Osteocyte (in vitro differentiated cells): ENCODE measurements around the gene RAD54L. TPM values are rescaled to one million over a fixed set of nuclear protein-coding genes. Genes with fewer than 3 reads are reported as not detected.

Experiments
- DNase-seq: peaks from one replicate; pipeline ENCODE4 v3.0.0; 2021; ENCODE audit warnings: mixed read lengths; ENCODE audit not compliant: unreplicated experiment; ENCODE audit errors: extremely low spot score
- H3K27ac Mint-ChIP-seq: one replicate; pipeline ENCODE4 v1.8.0; 2021; ENCODE audit warnings: mild to moderate bottlenecking, mixed read lengths; ENCODE audit not compliant: unreplicated experiment
- H3K27me3 Mint-ChIP-seq: one replicate; pipeline ENCODE4 v1.8.0; 2021; ENCODE audit warnings: mixed read lengths; ENCODE audit not compliant: unreplicated experiment
- H3K36me3 Mint-ChIP-seq: one replicate; pipeline ENCODE4 v1.8.0; 2021; ENCODE audit warnings: mixed read lengths; ENCODE audit not compliant: unreplicated experiment
- H3K4me1 Mint-ChIP-seq: one replicate; pipeline ENCODE4 v1.8.0; 2021; ENCODE audit warnings: mixed read lengths; ENCODE audit not compliant: unreplicated experiment
- H3K4me3 Mint-ChIP-seq: one replicate; pipeline ENCODE4 v1.8.0; 2021; ENCODE audit warnings: mild to moderate bottlenecking, moderate library complexity, mixed read lengths; ENCODE audit not compliant: unreplicated experiment
- H3K9me3 Mint-ChIP-seq: one replicate; pipeline ENCODE4 v1.8.0; 2021; ENCODE audit warnings: mixed read lengths; ENCODE audit not compliant: unreplicated experiment
- total RNA-seq: library from RNA; stranded (reverse); gene quantifications from 2 replicates; pipeline ENCODE4 v1.2.1, GENCODE V29; 2021
- TF ChIP-seq, protein P1 (sequence below): fragments of 200-600 bp; sonication (generic); IDR thresholded peaks from 2 replicates; pipeline ENCODE4 v1.5.0; 2021; ENCODE audit warnings: antibody characterized with exemption, mild to moderate bottlenecking, moderate library complexity

The RAD54L gene
- total RNA-seq, 1 donor from 2014 or later: 4.2 TPM

DNA sequence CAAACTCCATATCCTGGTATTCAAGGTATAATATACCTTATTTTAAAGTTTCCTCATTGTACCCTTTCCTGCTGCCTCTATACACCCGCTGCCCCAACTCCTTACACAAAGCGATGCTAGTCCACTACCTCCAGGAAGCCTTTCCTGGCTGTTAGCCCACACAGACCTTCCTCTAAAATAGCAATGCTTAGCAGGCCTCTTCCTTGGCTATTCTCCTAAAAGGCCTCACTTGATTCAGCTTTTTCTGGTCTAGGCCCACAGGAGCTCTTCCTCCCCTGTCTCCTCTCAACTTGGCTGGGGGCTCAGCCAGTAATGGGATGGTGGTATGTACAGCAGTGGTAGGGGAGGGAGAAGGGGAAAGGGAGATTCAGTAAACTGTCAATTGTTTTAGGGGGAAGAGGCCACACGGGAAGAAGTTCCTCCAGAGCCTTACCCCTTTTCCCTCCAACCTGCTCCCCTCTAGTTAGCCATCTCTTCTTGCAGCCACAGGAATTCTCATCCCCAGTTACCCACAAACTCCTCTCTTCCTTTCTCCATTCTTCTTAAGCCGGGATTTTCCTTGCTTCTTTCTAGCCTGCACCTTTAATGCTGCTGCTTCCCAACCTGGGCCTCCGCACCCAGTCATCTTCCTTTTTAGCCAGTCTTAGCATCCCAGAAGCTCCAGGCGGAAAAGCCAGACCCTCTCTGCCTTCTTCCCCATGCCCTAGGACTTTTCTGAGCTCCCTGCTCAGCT is 53.3 kb downstream of the RAD54L start:
- TF ChIP-seq, protein P1, sequence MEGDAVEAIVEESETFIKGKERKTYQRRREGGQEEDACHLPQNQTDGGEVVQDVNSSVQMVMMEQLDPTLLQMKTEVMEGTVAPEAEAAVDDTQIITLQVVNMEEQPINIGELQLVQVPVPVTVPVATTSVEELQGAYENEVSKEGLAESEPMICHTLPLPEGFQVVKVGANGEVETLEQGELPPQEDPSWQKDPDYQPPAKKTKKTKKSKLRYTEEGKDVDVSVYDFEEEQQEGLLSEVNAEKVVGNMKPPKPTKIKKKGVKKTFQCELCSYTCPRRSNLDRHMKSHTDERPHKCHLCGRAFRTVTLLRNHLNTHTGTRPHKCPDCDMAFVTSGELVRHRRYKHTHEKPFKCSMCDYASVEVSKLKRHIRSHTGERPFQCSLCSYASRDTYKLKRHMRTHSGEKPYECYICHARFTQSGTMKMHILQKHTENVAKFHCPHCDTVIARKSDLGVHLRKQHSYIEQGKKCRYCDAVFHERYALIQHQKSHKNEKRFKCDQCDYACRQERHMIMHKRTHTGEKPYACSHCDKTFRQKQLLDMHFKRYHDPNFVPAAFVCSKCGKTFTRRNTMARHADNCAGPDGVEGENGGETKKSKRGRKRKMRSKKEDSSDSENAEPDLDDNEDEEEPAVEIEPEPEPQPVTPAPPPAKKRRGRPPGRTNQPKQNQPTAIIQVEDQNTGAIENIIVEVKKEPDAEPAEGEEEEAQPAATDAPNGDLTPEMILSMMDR: no peak
- Mint-ChIP-seq H3K4me1 (peaks cover 38% of the 10 kb centered on the region), H3K27ac (peak overlapping the region; percentile 99), H3K27me3 (no peaks in the 10 kb centered on the region), H3K36me3 (peaks cover 21% of the 10 kb centered on the region), H3K9me3 (no peaks in the 10 kb centered on the region), H3K4me3 (peak overlapping the region; percentile 99)
- DNase-seq: no peak

DNA sequence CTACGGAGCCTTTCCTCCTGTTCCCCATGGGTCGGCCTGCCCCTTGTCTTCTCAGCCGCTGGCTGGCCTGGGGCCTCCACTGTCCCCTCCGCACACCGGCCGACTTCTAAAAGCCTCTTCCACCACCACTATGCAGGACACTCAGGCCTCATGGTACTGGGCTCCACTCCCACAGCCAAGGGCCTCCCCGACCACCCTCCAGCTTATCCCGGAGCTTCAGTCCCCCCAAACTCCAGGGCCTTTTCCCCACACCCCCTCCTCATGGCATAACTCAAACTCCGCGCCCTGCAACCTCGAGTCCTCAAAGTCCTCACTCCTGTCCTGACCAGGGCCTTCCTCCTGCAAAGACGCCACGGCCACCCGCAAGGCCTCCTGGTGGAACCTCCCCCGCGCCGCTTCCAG is 53.8 kb downstream of the RAD54L start:
- TF ChIP-seq, protein P1: no peak
- Mint-ChIP-seq H3K27me3 (no peaks in the 10 kb centered on the region), H3K9me3 (no peaks in the 10 kb centered on the region), H3K27ac (peak overlapping the region; percentile 99), H3K4me3 (peak overlapping the region; percentile 99), H3K4me1 (peaks cover 43% of the 10 kb centered on the region), H3K36me3 (peaks cover 19% of the 10 kb centered on the region)
- DNase-seq: no peak

DNA sequence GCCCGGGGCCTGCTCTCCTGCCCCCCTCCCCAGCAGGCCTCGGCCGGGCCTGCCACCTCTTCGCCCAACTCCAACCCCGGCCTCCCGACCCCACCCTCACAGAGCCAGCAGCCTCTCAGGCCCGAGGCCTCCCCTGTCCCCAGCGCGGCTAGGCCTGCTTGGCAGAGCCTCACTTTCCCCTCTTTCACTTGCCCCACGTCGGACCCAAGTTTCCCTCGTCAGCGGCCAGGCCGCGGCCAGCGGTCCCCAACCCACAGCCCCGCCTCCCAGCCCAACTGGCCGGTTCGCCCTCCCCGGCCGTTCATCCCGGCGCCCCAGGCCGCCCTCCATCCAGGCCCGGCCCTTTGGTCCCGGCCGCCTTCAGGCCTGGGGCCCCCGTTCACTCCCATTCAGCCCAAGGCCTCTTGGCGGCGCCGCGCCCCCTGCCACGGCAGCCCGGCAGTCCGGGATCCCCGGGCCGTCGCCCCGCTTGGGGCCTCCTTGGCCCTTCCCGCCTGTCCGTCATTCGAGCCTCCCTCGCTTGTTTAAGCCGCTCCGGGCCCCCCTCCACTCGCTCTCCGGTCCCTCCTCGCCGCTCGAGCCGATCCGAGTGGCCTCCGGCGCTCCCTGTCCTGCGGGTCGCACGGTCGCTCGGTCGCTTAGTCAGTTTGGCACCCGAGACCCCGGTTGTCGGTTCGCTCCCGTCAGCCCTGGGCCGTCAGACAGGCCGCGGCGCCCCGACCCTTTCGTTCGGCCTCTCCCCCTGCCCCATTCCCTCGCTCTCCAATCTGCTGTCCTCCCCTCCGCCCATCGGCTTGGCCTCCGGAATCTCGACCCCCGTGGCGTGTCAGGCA is 54.5 kb downstream of the RAD54L start:
- DNase-seq: peak; percentile 87
- H3K9me3 Mint-ChIP-seq: no peaks in the 10 kb centered on the region
- H3K27ac Mint-ChIP-seq: peak overlapping the region; percentile 99
- TF ChIP-seq, protein P1: peak; percentile 18
- peaks cover 13% of the 10 kb centered on the region for H3K36me3 Mint-ChIP-seq
- no peaks in the 10 kb centered on the region for H3K27me3 Mint-ChIP-seq
- peaks cover 43% of the 10 kb centered on the region for H3K4me1 Mint-ChIP-seq
- peak overlapping the region; percentile 99 for H3K4me3 Mint-ChIP-seq

DNA sequence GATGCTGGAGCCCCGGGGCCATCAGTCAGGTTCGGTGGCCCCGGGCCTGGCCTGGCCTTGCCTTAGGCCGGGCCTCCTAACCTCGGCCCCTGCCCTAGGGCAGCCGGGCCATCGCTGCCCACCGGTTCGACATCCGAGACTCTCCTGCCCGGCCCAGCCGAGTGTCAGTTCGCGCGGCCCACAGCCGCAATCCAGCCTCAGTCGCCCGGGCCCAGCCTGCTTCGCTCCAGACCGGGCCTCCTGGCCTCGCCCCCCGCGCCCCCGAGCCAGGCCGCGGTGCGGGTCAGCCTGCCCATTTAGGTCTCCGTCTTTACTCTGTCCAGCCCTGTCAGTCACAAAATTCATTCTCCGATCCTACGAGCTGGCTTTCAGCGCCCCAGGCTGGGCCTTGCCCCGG is 55.1 kb downstream of the RAD54L start:
- TF ChIP-seq, protein P1: no peak
- no peaks in the 10 kb centered on the region for H3K9me3 Mint-ChIP-seq
- peak; percentile 86 for DNase-seq
- H3K27me3 Mint-ChIP-seq: no peaks in the 10 kb centered on the region
- H3K4me1 Mint-ChIP-seq: peaks cover 43% of the 10 kb centered on the region
- peaks cover 7% of the 10 kb centered on the region for H3K36me3 Mint-ChIP-seq
- H3K4me3 Mint-ChIP-seq: peak overlapping the region; percentile 99
- H3K27ac Mint-ChIP-seq: peak overlapping the region; percentile 99
